GM12878 (cell line): Measurements from ENCODE around the gene ZER1. TPM values are rescaled to one million over a fixed set of nuclear protein-coding genes. Genes with fewer than 3 reads are reported as not detected.

ENCODE experiments used
- BACH1 ChIP-seq: fragments of 450-650 bp; IDR thresholded peaks from 2 replicates; pipeline ENCODE4 v1.6.1; 2017; ENCODE audit warnings: mild to moderate bottlenecking, borderline replicate concordance
- CBX3 ChIP-seq: fragments of 200-600 bp; sonication (generic); IDR thresholded peaks from 2 replicates; pipeline ENCODE4 v1.6.1; 2016; ENCODE audit warnings: low read depth, borderline replicate concordance
- CHD1 ChIP-seq: IDR thresholded peaks from 2 replicates; pipeline ENCODE4 v1.6.1; 2012; ENCODE audit warnings: low read depth, low read length, improper control_type of control experiment
- DPF2 ChIP-seq: fragments of 450-650 bp; IDR thresholded peaks from 2 replicates; pipeline ENCODE4 v1.6.1; 2017; ENCODE audit warnings: mild to moderate bottlenecking
- FOS ChIP-seq: IDR thresholded peaks from 3 replicates; pipeline ENCODE4 v1.6.1; 2011; ENCODE audit warnings: borderline replicate concordance; ENCODE audit not compliant: insufficient read length; ENCODE audit errors: extremely low read depth
- GATAD2B ChIP-seq: fragments of 450-650 bp; conservative IDR thresholded peaks from 2 replicates; pipeline ENCODE4 v1.6.1; 2017; ENCODE audit warnings: low read depth, mild to moderate bottlenecking, moderate library complexity
- HDGF ChIP-seq: fragments of 450-650 bp; IDR thresholded peaks from 2 replicates; pipeline ENCODE4 v1.6.1; 2016; ENCODE audit warnings: antibody characterized with exemption
- MLLT1 ChIP-seq: fragments of 450-650 bp; IDR thresholded peaks from 2 replicates; pipeline ENCODE4 v1.6.1; 2016; ENCODE audit warnings: mild to moderate bottlenecking
- MYC ChIP-seq: IDR thresholded peaks from 2 replicates; pipeline ENCODE4 v1.6.1; 2011; ENCODE audit warnings: mild to moderate bottlenecking, low read length, moderate library complexity, inconsistent platforms; ENCODE audit not compliant: insufficient read depth, insufficient replicate concordance, insufficient read length, severe bottlenecking
- NR2F1 ChIP-seq: fragments of 450-650 bp; conservative IDR thresholded peaks from 2 replicates; pipeline ENCODE4 v1.6.1; 2017; ENCODE audit warnings: mild to moderate bottlenecking
- PKNOX1 ChIP-seq: fragments of 450-650 bp; IDR thresholded peaks from 2 replicates; pipeline ENCODE4 v1.6.1; 2016; ENCODE audit warnings: mild to moderate bottlenecking
- POLR2A ChIP-seq: IDR thresholded peaks from 2 replicates; pipeline ENCODE4 v1.6.1; 2011; ENCODE audit warnings: low read depth, mild to moderate bottlenecking, low read length
- RAD21 ChIP-seq: IDR thresholded peaks from 2 replicates; pipeline ENCODE4 v1.6.1; 2011; ENCODE audit warnings: mild to moderate bottlenecking, low read depth, low read length, moderate library complexity; ENCODE audit not compliant: insufficient read depth
- RB1 ChIP-seq: fragments of 450-650 bp; formaldehyde crosslinking; IDR thresholded peaks from 2 replicates; pipeline ENCODE4 v1.6.1; 2017; ENCODE audit warnings: mild to moderate bottlenecking, borderline replicate concordance
- RELA ChIP-seq: fragments of 450-650 bp; IDR thresholded peaks from 2 replicates; pipeline ENCODE4 v1.8.0; 2014; ENCODE audit warnings: borderline replicate concordance; ENCODE audit not compliant: partially characterized antibody
- SIN3A ChIP-seq: IDR thresholded peaks from 2 replicates; pipeline ENCODE4 v1.6.1; 2012; ENCODE audit warnings: low read depth, low read length, improper control_type of control experiment
- SPI1 ChIP-seq: IDR thresholded peaks from 2 replicates; pipeline ENCODE4 v1.6.1; 2011; ENCODE audit warnings: low read depth, mild to moderate bottlenecking, low read length, moderate library complexity, borderline replicate concordance; ENCODE audit not compliant: insufficient read depth
- STAT3 ChIP-seq: IDR thresholded peaks from 2 replicates; pipeline ENCODE4 v1.6.1; 2011; ENCODE audit warnings: low read depth, low read length, improper control_type of control experiment
- SUPT20H ChIP-seq: IDR thresholded peaks from 2 replicates; pipeline ENCODE4 v1.6.1; 2011; ENCODE audit warnings: low read depth, mild to moderate bottlenecking, low read length, moderate library complexity, borderline replicate concordance; ENCODE audit not compliant: control insufficient read depth
- TAF1 ChIP-seq: IDR thresholded peaks from 2 replicates; pipeline ENCODE4 v1.6.1; 2011; ENCODE audit warnings: mild to moderate bottlenecking, low read depth, low read length, borderline replicate concordance
- TCF3 ChIP-seq: IDR thresholded peaks from 2 replicates; pipeline ENCODE4 v1.6.1; 2012; ENCODE audit warnings: low read depth, mild to moderate bottlenecking, low read length, borderline replicate concordance; ENCODE audit not compliant: insufficient read depth
- ZBED1 ChIP-seq: IDR thresholded peaks from 2 replicates; pipeline ENCODE4 v1.6.1; 2016; ENCODE audit warnings: borderline replicate concordance
- polyA plus RNA-seq, 11 experiments: library from polyadenylated mRNA; depleted of rRNA in 4 of 11; unstranded in 6 of 11; stranded (reverse) in 5 of 11; fragments of >200 nt; fragmentation: Nextera tagmentation in 4 of 11; fragmentation: Illumina TruSeq in 1 of 11; extraction: Ambion mirVana in 4 of 11; extraction: Trizol in 1 of 11; gene quantifications; 1 replicate in 1 of 11; 2 replicates in 10 of 11; pipeline versions ENCODE4 v1.2.1 to v1.2.3, GENCODE V29; 2011 to 2016; ENCODE audit warnings: inconsistent platforms in 2 of 11, missing spikeins in 2 of 11, low read depth in 1 of 11
- total RNA-seq, 4 experiments: library from RNA; depleted of rRNA in 3 of 4; stranded (reverse); fragments of >200 nt in 3 of 4; fragmentation: Illumina TruSeq in 1 of 4; extraction: Trizol in 1 of 4; gene quantifications; 2 replicates each; pipeline versions ENCODE4 v1.2.1 to v1.2.3, GENCODE V29; 2013 to 2021

The ZER1 gene
- total and polyA plus RNA-seq, 10 of the 15 experiments (the other 5 are each of a cell fraction or from before 2014, with no cell fraction given), result 0.32 to 16.9 (median 7.9) TPM

GRCh38 chr9:128689820-128690683, 81.7 kb downstream of the ZER1 start (continued):
- TF ChIP-seq TAF1 (0 out of 2 replicates have a peak, but pooled peaks have one; percentile 35), DPF2 (0 out of 2 replicates have a peak, but pooled peaks have one; percentile 21), TCF3 (no peak), FOS (no peak), MLLT1 (peak; percentile 53), CBX3 (no peak), STAT3 (no peak), SPI1 (no peak), CHD1 (no peak), GATAD2B (peak; percentile 62), BACH1 (peak; percentile 50; the same call in 1 of the 2 replicates), SIN3A (0 out of 2 replicates have a peak, but pooled peaks have one; percentile 36), PKNOX1 (no peak), POLR2A (peak; percentile 53), RELA (no peak), ZBED1 (no peak; the same call in 1 of the 2 replicates), MYC (no peak), RAD21 (no peak), NR2F1 (0 out of 2 replicates have a peak, but pooled peaks have one; percentile 17), SUPT20H (no peak), RB1 (peak; percentile 34; the same call in 1 of the 2 replicates), HDGF (peak; percentile 46; the same call in 1 of the 2 replicates)
